ENCODE results near the gene SSBP3. TPM values are rescaled to one million over a fixed set of nuclear protein-coding genes. Genes with fewer than 3 reads are reported as not detected.

The SSBP3 gene
- total and polyA plus RNA-seq, 9 of the 15 experiments (the other 6 are each of a cell fraction or from before 2014, with no cell fraction given): 8.7 to 108 (median 33.8) TPM

DNA sequence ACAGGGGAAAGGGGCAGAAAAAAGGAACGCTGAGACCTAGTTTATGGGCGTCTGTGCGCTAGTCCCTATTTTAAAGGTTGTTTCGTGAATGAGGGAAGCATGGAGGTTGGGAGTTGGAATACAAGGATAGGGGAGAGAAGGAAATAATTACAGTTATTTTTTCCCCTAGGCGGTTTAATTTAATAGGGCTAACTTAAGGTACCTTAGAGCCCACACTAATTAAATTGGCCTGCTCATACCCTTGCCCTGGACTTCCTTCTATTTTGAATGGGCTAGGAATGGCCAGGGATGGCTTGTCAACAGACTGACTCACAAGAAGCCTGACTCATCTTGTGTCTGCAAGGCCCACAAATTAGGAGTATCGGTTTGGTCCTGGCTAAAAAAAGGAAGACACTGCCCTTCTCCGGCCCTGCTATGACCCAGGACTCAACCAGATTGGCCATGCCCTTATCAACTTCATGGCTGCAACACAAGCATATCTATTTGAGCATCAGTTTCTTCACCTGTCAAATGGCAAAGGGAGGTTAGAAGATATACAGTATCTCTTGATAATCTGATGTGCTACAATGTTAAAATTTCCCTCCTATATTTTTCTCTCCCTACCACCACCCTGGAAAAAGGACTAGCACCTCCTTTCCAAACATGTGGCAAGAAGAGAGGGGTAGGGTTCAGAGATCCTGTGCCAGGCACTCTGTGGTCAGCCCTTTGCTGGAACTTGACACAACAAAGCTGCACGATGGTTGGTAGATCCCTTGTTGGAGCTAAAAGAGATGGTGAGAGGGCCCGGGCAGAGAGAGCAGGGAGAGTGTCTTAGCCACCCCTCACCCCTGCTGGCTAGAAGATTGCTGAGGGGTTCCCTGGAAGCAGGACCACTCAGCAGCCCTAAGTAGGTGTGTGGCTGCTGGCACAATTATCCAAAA lies 2.2 kb upstream of the SSBP3 start (continued):
- TF ChIP-seq, protein P1, sequence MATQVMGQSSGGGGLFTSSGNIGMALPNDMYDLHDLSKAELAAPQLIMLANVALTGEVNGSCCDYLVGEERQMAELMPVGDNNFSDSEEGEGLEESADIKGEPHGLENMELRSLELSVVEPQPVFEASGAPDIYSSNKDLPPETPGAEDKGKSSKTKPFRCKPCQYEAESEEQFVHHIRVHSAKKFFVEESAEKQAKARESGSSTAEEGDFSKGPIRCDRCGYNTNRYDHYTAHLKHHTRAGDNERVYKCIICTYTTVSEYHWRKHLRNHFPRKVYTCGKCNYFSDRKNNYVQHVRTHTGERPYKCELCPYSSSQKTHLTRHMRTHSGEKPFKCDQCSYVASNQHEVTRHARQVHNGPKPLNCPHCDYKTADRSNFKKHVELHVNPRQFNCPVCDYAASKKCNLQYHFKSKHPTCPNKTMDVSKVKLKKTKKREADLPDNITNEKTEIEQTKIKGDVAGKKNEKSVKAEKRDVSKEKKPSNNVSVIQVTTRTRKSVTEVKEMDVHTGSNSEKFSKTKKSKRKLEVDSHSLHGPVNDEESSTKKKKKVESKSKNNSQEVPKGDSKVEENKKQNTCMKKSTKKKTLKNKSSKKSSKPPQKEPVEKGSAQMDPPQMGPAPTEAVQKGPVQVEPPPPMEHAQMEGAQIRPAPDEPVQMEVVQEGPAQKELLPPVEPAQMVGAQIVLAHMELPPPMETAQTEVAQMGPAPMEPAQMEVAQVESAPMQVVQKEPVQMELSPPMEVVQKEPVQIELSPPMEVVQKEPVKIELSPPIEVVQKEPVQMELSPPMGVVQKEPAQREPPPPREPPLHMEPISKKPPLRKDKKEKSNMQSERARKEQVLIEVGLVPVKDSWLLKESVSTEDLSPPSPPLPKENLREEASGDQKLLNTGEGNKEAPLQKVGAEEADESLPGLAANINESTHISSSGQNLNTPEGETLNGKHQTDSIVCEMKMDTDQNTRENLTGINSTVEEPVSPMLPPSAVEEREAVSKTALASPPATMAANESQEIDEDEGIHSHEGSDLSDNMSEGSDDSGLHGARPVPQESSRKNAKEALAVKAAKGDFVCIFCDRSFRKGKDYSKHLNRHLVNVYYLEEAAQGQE (IDR thresholded peaks at IDR 0.05; ENCODE audit: borderline replicate concordance): peak; percentile 17; the same call in 1 of the 2 replicates
- TF ChIP-seq, protein P1 (CRISPR knock-in tag; IDR thresholded peaks at IDR 0.05; ENCODE audit: low read depth): no peak
- TF ChIP-seq NFIX (CRISPR knock-in tag; IDR thresholded peaks at IDR 0.05; ENCODE audit: low read depth) (peak; percentile 9; the same call in 1 of the 2 replicates), ZEB2 (IDR thresholded peaks at IDR 0.05) (peak; percentile 67; the same call in 1 of the 2 replicates), RBFOX2 (IDR thresholded peaks at IDR 0.05; ENCODE audit: low read depth, low read length) (no peak), SOX6 (IDR thresholded peaks at IDR 0.05) (peak; percentile 71), ZNF644 (tag; IDR thresholded peaks at IDR 0.05; ENCODE audit: low read depth) (peak; percentile 22; the same call in 1 of the 2 replicates), ZC3H4 (CRISPR knock-in tag; IDR thresholded peaks at IDR 0.05; ENCODE audit: borderline replicate concordance) (no peak), ZNF41 (CRISPR knock-in tag; conservative IDR thresholded peaks at IDR 0.05) (0 out of 2 replicates have a peak, but pooled peaks have one; percentile 25), PHF21A (IDR thresholded peaks at IDR 0.05; ENCODE audit: borderline replicate concordance, low read depth) (peak; percentile 55; the same call in 1 of the 2 replicates), ZNF57 (CRISPR knock-in tag; IDR thresholded peaks at IDR 0.05) (no peak), SUPT5H (IDR thresholded peaks at IDR 0.05) (0 out of 2 replicates have a peak, but pooled peaks have one; percentile 33), E2F3 (CRISPR knock-in tag; IDR thresholded peaks at IDR 0.05) (no peak), HDAC2 (IDR thresholded peaks at IDR 0.05) (0 out of 2 replicates have a peak, but pooled peaks have one; percentile 53), JUNB (CRISPR knock-in tag; conservative IDR thresholded peaks at IDR 0.05) (0 out of 2 replicates have a peak, but pooled peaks have one; percentile 41), JUND (IDR thresholded peaks at IDR 0.05; ENCODE audit: borderline replicate concordance, low read depth, low read length) (peak; percentile 98), JUND (tag; IDR thresholded peaks at IDR 0.05; ENCODE audit: borderline replicate concordance, low read depth, low read length) (peak; percentile 96; the same call in 2 of the 3 replicates)
- TF ChIP-seq, protein P2, sequence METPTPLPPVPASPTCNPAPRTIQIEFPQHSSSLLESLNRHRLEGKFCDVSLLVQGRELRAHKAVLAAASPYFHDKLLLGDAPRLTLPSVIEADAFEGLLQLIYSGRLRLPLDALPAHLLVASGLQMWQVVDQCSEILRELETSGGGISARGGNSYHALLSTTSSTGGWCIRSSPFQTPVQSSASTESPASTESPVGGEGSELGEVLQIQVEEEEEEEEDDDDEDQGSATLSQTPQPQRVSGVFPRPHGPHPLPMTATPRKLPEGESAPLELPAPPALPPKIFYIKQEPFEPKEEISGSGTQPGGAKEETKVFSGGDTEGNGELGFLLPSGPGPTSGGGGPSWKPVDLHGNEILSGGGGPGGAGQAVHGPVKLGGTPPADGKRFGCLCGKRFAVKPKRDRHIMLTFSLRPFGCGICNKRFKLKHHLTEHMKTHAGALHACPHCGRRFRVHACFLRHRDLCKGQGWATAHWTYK (CRISPR knock-in tag; IDR thresholded peaks at IDR 0.05): 0 out of 2 replicates have a peak, but pooled peaks have one; percentile 20
- TF ChIP-seq, protein P3, sequence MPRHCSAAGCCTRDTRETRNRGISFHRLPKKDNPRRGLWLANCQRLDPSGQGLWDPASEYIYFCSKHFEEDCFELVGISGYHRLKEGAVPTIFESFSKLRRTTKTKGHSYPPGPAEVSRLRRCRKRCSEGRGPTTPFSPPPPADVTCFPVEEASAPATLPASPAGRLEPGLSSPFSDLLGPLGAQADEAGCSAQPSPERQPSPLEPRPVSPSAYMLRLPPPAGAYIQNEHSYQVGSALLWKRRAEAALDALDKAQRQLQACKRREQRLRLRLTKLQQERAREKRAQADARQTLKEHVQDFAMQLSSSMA (CRISPR knock-in tag; IDR thresholded peaks at IDR 0.05): no peak
